ENCODE measurements around the gene NAT8L.

Gene NAT8L

GRCh38 chr4:2065106-2065930, 6.2 kb downstream of the NAT8L start:
- Histone ChIP-seq H3K27ac (ENCODE audit: low read length) (no peak overlapping the region), H3K36me3 (ENCODE audit: control insufficient read depth in 2 of 2, insufficient read depth in 2 of 2, low read length in 2 of 2) (no peaks in the 10 kb centered on the region), H3K27me3 (ENCODE audit: control insufficient read depth in 1 of 2, insufficient read depth in 2 of 2, low read length in 2 of 2) (peaks cover 9 to 10% of the 10 kb centered on the region in 2 donors)

GRCh38 chr4:2066011-2066551, 7.0 kb downstream of the NAT8L start:
- no peak overlapping the region for H3K9ac ChIP-seq (ENCODE audit: low read length in 2 of 2)
- H3K36me3 ChIP-seq (ENCODE audit: control insufficient read depth in 2 of 2, insufficient read depth in 2 of 2, low read length in 2 of 2) = no peaks in the 10 kb centered on the region
- H3K9me3 ChIP-seq (ENCODE audit: control insufficient read depth in 2 of 2, low read length in 2 of 2) = no peaks in the 10 kb centered on the region
- H3K27me3 ChIP-seq (ENCODE audit: control insufficient read depth in 1 of 2, insufficient read depth in 2 of 2, low read length in 2 of 2) = peaks cover 3 to 9% of the 10 kb centered on the region in 2 donors
- no peak overlapping the region for H3K4me3 ChIP-seq (ENCODE audit: low read length in 2 of 2)
- H3K4me1 ChIP-seq (ENCODE audit: control insufficient read depth, insufficient read depth, low read length) = no peaks in the 10 kb centered on the region
- H3K27ac ChIP-seq (ENCODE audit: low read length) = no peak overlapping the region

More at GRCh38 chr4:2065106-2065930, 6.2 kb downstream of the NAT8L start:
- Histone ChIP-seq H3K9ac (ENCODE audit: low read length in 2 of 2) (no peak overlapping the region), H3K4me1 (ENCODE audit: control insufficient read depth, insufficient read depth, low read length) (peaks cover 2% of the 10 kb centered on the region), H3K9me3 (ENCODE audit: control insufficient read depth in 2 of 2, low read length in 2 of 2) (no peaks in the 10 kb centered on the region), H3K4me3 (ENCODE audit: low read length in 2 of 2) (no peak overlapping the region)

- peaks cover 2 to 9% of the 10 kb centered on the region in 2 donors for H3K27me3 ChIP-seq (ENCODE audit: control insufficient read depth in 1 of 2, insufficient read depth in 2 of 2, low read length in 2 of 2)
- H3K9me3 ChIP-seq (ENCODE audit: control insufficient read depth in 2 of 2, low read length in 2 of 2) = no peaks in the 10 kb centered on the region
- H3K4me3 ChIP-seq (ENCODE audit: low read length in 2 of 2) = no peak overlapping the region
- H3K4me1 ChIP-seq (ENCODE audit: control insufficient read depth, insufficient read depth, low read length) = no peaks in the 10 kb centered on the region
- H3K9ac ChIP-seq (ENCODE audit: low read length in 2 of 2) = no peak overlapping the region
- no peaks in the 10 kb centered on the region for H3K36me3 ChIP-seq (ENCODE audit: control insufficient read depth in 2 of 2, insufficient read depth in 2 of 2, low read length in 2 of 2)
- no peak overlapping the region for H3K27ac ChIP-seq (ENCODE audit: low read length)
These were observed 7.7 kb downstream of the NAT8L start for GRCh38 chr4:2066571-2067445.

- H3K36me3 ChIP-seq (ENCODE audit: control insufficient read depth in 2 of 2, insufficient read depth in 2 of 2, low read length in 2 of 2) = no peaks in the 10 kb centered on the region
- no peak overlapping the region for H3K9ac ChIP-seq (ENCODE audit: low read length in 2 of 2)
- no peaks in the 10 kb centered on the region for H3K9me3 ChIP-seq (ENCODE audit: control insufficient read depth in 2 of 2, low read length in 2 of 2)
- no peak overlapping the region for H3K4me3 ChIP-seq (ENCODE audit: low read length in 2 of 2)
- H3K27me3 ChIP-seq (ENCODE audit: control insufficient read depth in 1 of 2, insufficient read depth in 2 of 2, low read length in 2 of 2) = peaks cover 2 to 5% of the 10 kb centered on the region in 2 donors
- no peak overlapping the region for H3K27ac ChIP-seq (ENCODE audit: low read length)
- H3K4me1 ChIP-seq (ENCODE audit: control insufficient read depth, insufficient read depth, low read length) = no peaks in the 10 kb centered on the region
These were observed 8.5 kb downstream of the NAT8L start for GRCh38 chr4:2067446-2068197.

- H3K27me3 ChIP-seq (ENCODE audit: control insufficient read depth in 1 of 2, insufficient read depth in 2 of 2, low read length in 2 of 2) = peaks cover 2 to 5% of the 10 kb centered on the region in 2 donors
- H3K4me1 ChIP-seq (ENCODE audit: control insufficient read depth, insufficient read depth, low read length) = no peaks in the 10 kb centered on the region
- H3K36me3 ChIP-seq (ENCODE audit: control insufficient read depth in 2 of 2, insufficient read depth in 2 of 2, low read length in 2 of 2) = no peaks in the 10 kb centered on the region
- H3K9ac ChIP-seq (ENCODE audit: low read length in 2 of 2) = no peak overlapping the region
- no peak overlapping the region for H3K27ac ChIP-seq (ENCODE audit: low read length)
- H3K9me3 ChIP-seq (ENCODE audit: control insufficient read depth in 2 of 2, low read length in 2 of 2) = no peaks in the 10 kb centered on the region
- H3K4me3 ChIP-seq (ENCODE audit: low read length in 2 of 2) = no peak overlapping the region
These were observed 9.0 kb downstream of the NAT8L start for GRCh38 chr4:2068198-2068470.

- Histone ChIP-seq H3K4me3 (ENCODE audit: low read length in 2 of 2) (no peak overlapping the region), H3K27me3 (ENCODE audit: control insufficient read depth in 1 of 2, insufficient read depth in 2 of 2, low read length in 2 of 2) (peaks cover 2 to 5% of the 10 kb centered on the region in 2 donors), H3K9me3 (ENCODE audit: control insufficient read depth in 2 of 2, low read length in 2 of 2) (no peaks in the 10 kb centered on the region), H3K4me1 (ENCODE audit: control insufficient read depth, insufficient read depth, low read length) (no peaks in the 10 kb centered on the region), H3K27ac (ENCODE audit: low read length) (no peak overlapping the region), H3K36me3 (ENCODE audit: control insufficient read depth in 2 of 2, insufficient read depth in 2 of 2, low read length in 2 of 2) (no peaks in the 10 kb centered on the region), H3K9ac (ENCODE audit: low read length in 2 of 2) (no peak overlapping the region)
These were observed 9.4 kb downstream of the NAT8L start for GRCh38 chr4:2068566-2068965.

- Histone ChIP-seq H3K36me3 (ENCODE audit: control insufficient read depth in 2 of 2, insufficient read depth in 2 of 2, low read length in 2 of 2) (no peaks in the 10 kb centered on the region), H3K9me3 (ENCODE audit: control insufficient read depth in 2 of 2, low read length in 2 of 2) (no peaks in the 10 kb centered on the region), H3K27ac (ENCODE audit: low read length) (no peak overlapping the region), H3K4me1 (ENCODE audit: control insufficient read depth, insufficient read depth, low read length) (no peaks in the 10 kb centered on the region), H3K27me3 (ENCODE audit: control insufficient read depth in 1 of 2, insufficient read depth in 2 of 2, low read length in 2 of 2) (peaks cover 2 to 5% of the 10 kb centered on the region in 2 donors), H3K9ac (ENCODE audit: low read length in 2 of 2) (no peak overlapping the region), H3K4me3 (ENCODE audit: low read length in 2 of 2) (no peak overlapping the region)
These were observed 10.2 kb downstream of the NAT8L start for GRCh38 chr4:2069161-2069971.

GRCh38 chr4:2069986-2070385, 10.9 kb downstream of the NAT8L start:
- no peaks in the 10 kb centered on the region for H3K36me3 ChIP-seq (ENCODE audit: control insufficient read depth in 2 of 2, insufficient read depth in 2 of 2, low read length in 2 of 2)
- no peak overlapping the region for H3K4me3 ChIP-seq (ENCODE audit: low read length in 2 of 2)
- peaks cover 2 to 5% of the 10 kb centered on the region in 2 donors for H3K27me3 ChIP-seq (ENCODE audit: control insufficient read depth in 1 of 2, insufficient read depth in 2 of 2, low read length in 2 of 2)
- H3K4me1 ChIP-seq (ENCODE audit: control insufficient read depth, insufficient read depth, low read length) = no peaks in the 10 kb centered on the region
- no peak overlapping the region for H3K9ac ChIP-seq (ENCODE audit: low read length in 2 of 2)
- no peak overlapping the region for H3K27ac ChIP-seq (ENCODE audit: low read length)
- no peaks in the 10 kb centered on the region for H3K9me3 ChIP-seq (ENCODE audit: control insufficient read depth in 2 of 2, low read length in 2 of 2)

- Histone ChIP-seq H3K9ac (ENCODE audit: low read length in 2 of 2) (no peak overlapping the region), H3K27ac (ENCODE audit: low read length) (no peak overlapping the region), H3K4me3 (ENCODE audit: low read length in 2 of 2) (no peak overlapping the region), H3K27me3 (ENCODE audit: control insufficient read depth in 1 of 2, insufficient read depth in 2 of 2, low read length in 2 of 2) (peaks cover 2 to 5% of the 10 kb centered on the region in 2 donors), H3K9me3 (ENCODE audit: control insufficient read depth in 2 of 2, low read length in 2 of 2) (no peaks in the 10 kb centered on the region), H3K4me1 (ENCODE audit: control insufficient read depth, insufficient read depth, low read length) (no peaks in the 10 kb centered on the region), H3K36me3 (ENCODE audit: control insufficient read depth in 2 of 2, insufficient read depth in 2 of 2, low read length in 2 of 2) (no peaks in the 10 kb centered on the region)
These were observed 11.5 kb downstream of the NAT8L start for GRCh38 chr4:2070421-2071251.

All from stomach smooth muscle (tissue), 2 donors.